ENCODE measurements around the gene OBI1. TPM values are rescaled to one million over a fixed set of nuclear protein-coding genes. Genes with fewer than 3 reads are reported as not detected.

Gene OBI1
- total and polyA plus RNA-seq, 12 donors: 1.5 to 14.3 (median 7.5) TPM

DNA sequence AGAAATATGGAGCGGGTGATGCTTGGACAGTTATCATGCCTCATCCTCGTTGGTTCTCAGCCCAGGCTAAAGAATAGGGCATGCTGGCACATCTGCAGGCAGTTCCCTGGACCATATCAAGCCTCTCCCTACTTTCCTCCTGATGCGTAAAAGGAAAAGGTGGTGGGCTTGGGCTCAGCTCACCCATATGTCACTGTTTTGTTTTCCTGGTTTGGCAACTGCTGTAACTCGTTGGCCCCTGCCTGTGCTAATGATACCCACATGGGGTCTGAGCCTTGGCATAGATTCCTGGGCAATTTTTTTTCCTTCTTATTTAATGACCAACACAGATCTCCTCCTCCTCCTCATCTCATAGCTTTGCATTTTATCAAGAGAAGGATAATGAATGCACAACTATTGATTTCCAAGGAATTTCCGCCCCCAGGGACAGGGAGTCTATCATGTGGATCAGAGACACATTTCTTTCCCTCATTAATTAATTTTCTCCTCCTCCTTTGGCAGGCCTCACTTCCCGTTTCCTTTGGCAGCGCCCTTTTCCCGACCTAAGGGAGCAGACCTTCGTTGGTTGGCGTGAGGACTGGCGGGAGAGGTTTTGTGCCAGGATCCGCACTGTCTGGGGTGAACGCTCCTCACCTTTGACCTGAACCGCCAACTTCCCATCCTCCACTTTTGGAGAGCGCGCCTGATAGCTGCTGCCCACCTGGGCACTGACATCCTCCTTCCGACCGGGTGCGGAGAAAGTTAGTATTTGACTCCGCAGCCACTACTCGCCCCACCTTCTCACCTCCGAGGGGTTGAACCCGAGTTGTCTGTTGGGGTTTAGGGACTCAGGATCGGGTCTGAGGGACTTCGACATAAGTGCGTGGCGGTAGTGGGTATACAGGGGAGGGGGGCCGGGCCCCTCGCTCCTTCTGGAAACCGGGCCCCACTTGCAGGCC is 52.2 kb downstream of the OBI1 start:
- DNase-seq: no peak
- Histone ChIP-seq H3K36me3 (replicated peaks in 1 of 2) (no peaks in the 10 kb centered on the region), H3K27ac (no peak overlapping the region), H3K27me3 (peaks cover 67% of the 10 kb centered on the region), H3K4me1 (replicated peaks in 1 of 2) (peaks cover 10 to 26% of the 10 kb centered on the region in 2 donors), H3K9me3 (replicated peaks in 1 of 3) (no peaks in the 10 kb centered on the region), H3K4me3 (no peak overlapping the region)
- TF ChIP-seq POLR2A (IDR thresholded peaks at IDR 0.05): no peak
- no peak for TF ChIP-seq CTCF (IDR thresholded peaks at IDR 0.05)
- intact Hi-C loops (cut with DNase I): loop anchor here in 1 of 2 donors (10.0 kb wide), 1 partner anchor 58 kb away; no protein-coding TSS in a partner anchor
- 19 to 27% (median 23%) methylated on average over 18 to 30 of the region's 30 CpGs for WGBS, 4 donors

- Histone ChIP-seq H3K4me3 (no peak overlapping the region), H3K9me3 (replicated peaks in 1 of 3) (no peaks in the 10 kb centered on the region), H3K27me3 (peaks cover 83% of the 10 kb centered on the region), H3K27ac (no peak overlapping the region), H3K36me3 (replicated peaks in 1 of 2) (no peaks in the 10 kb centered on the region), H3K4me1 (replicated peaks in 1 of 2) (peaks cover 14 to 26% of the 10 kb centered on the region in 2 donors)
- 7 to 13% (median 8%) methylated on average over 11 to 20 of the region's 20 CpGs for WGBS, 4 donors
- intact Hi-C loops (cut with DNase I): loop anchor here in 1 of 2 donors (10.0 kb wide), 1 partner anchor 60 kb away; no protein-coding TSS in a partner anchor
- no peak for DNase-seq
- no peak for TF ChIP-seq POLR2A (IDR thresholded peaks at IDR 0.05)
- TF ChIP-seq CTCF (IDR thresholded peaks at IDR 0.05): no peak
These were observed 54.0 kb downstream of the OBI1 start for GRCh38 chr13:78604782-78605611.

DNA sequence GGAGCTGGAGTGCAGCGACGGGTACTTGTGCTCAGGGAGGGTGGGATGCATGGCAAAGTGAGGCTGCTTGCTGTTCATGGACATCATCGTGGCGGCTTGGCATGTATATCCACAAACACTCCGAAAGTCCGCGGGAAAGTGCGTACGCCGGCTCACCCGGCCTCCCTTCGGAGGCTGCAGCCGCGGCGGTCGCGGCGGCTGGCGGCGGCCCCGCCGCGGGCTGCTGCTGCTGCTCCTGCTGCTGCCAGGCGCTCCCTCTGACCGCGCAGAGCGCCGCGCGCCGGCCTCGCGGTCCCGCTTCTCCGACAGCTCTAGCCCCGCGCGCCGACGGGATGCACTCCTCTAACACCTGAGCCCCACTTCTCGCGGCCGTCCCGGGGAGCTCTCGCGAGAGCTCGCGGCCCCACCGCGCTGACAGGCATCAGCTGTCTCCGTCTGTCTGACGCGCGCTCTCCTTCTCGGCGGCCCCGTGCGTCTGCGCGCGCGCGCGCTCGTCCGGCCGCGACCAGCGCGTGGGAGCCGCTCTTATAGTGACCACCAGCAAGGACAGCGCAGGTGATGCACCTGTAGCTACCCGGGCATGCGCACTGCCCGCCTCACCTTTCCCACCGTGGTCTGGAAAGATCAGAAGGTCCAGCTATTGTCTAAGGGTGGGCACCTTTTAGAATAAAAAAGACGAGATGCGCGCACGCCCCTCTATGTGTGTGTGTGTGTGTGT is 55.6 kb downstream of the OBI1 start, which contains the start of gene POU4F1:
Gene POU4F1 (minus strand): TSS at position 313 of the 718 bp plus-strand sequence. CDS start 226 bp downstream, at position 87.
- Histone ChIP-seq H3K4me3 (peak within 1 kb of the TSS in 1 of 4 donors; percentile 41), H3K36me3 (replicated peaks in 1 of 2) (no peaks in the 10 kb centered on the region), H3K9me3 (replicated peaks in 1 of 3) (no peaks in the 10 kb centered on the region), H3K27me3 (peaks cover 92% of the 10 kb centered on the region), H3K27ac (no peak within 1 kb of the TSS), H3K4me1 (replicated peaks in 1 of 2) (peaks cover 8 to 11% of the 10 kb centered on the region in 2 donors)
- TF ChIP-seq POLR2A (IDR thresholded peaks at IDR 0.05) (no peak), CTCF (IDR thresholded peaks at IDR 0.05) (no peak)
- DNase-seq: no peak
- WGBS, 4 donors: 0 to 3% (median 2%) methylated on average over 4 to 80 of the region's 80 CpGs
- intact Hi-C loops (cut with DNase I): loop anchor here in 1 of 2 donors (10.0 kb wide), 1 partner anchor 61 kb away; no protein-coding TSS in a partner anchor
